HepG2 (cell line): ENCODE data around the gene BABAM2. TPM values are rescaled to one million over a fixed set of nuclear protein-coding genes. Genes with fewer than 3 reads are reported as not detected.

Experiments used
- ATAC-seq: fragments of 200-7000 bp; cut with Tn5 transposase; 3 replicates; pipeline ENCODE4 v1.9.1; 2020; ENCODE audit warnings: mild to moderate bottlenecking, moderate library complexity
- BruUV-seq: library from RNA; stranded (reverse); fragments of 400-500 nt; replicated peaks from 2 replicates; lab custom pipeline; 2021; lab: Mats Ljungman, UMichigan
- CTCF ChIA-PET: fragments of 300-600 bp; formaldehyde crosslinking; extraction: SDS; loops from one replicate; lab custom pipeline; 2021; ENCODE audit warnings: low total read pairs, inconsistent platforms, low intra/inter-chr PET ratio; lab: Yijun Ruan, JAX
- POLR2A ChIA-PET: fragments of 350-600 bp; sonication (Branson Sonifier 250); formaldehyde crosslinking; loops from one replicate; lab custom pipeline; 2020; ENCODE audit warnings: antibody characterized with exemption, inconsistent platforms; lab: Yijun Ruan, JAX
- DNase-seq: peaks from one replicate; pipeline ENCODE4 v3.0.0-alpha.2; 2015; ENCODE audit warnings: low spot score
- FAIRE-seq: peaks from 3 replicates; lab custom pipeline; 2011; peaks lifted over from hg19 to GRCh38; lab: Jason Lieb, UNC
- H2AFZ ChIP-seq: one replicate; pipeline ENCODE4 v1.6.1; 2011; ENCODE audit warnings: low read length, inconsistent platforms
- H3K27ac ChIP-seq: fragments of 300-600 bp; 3 replicates; pipeline ENCODE4 v1.8.0; 2011; ENCODE audit warnings: mixed run types, mild to moderate bottlenecking, mixed read lengths, low read length, inconsistent platforms; ENCODE audit not compliant: insufficient read depth; ENCODE audit errors: extremely low read length
- H3K27me3 ChIP-seq, 2 experiments: fragments of 200-600 bp in 1 of 2; 2 replicates in 1 of 2; 3 replicates in 1 of 2; pipeline versions ENCODE4 v1.6.0 to v1.8.0; 2011; ENCODE audit warnings: low read length in 2 of 2, mild to moderate bottlenecking in 2 of 2, moderate library complexity in 2 of 2, inconsistent platforms in 1 of 2; ENCODE audit not compliant: insufficient read depth in 2 of 2, control insufficient read depth in 1 of 2
- H3K36me3 ChIP-seq, 2 experiments: fragments of 200-600 bp in 1 of 2; replicated peaks in 1 of 2; 2 replicates in 1 of 2; 3 replicates in 1 of 2; pipeline versions ENCODE4 v1.5.1 to v1.8.0; 2011; ENCODE audit warnings: low read length in 2 of 2, inconsistent platforms in 1 of 2; ENCODE audit not compliant: insufficient read depth in 2 of 2, control insufficient read depth in 1 of 2
- H3K4me1 ChIP-seq: 2 replicates; pipeline ENCODE4 v1.5.1; 2012; ENCODE audit warnings: low read length, inconsistent platforms; ENCODE audit not compliant: insufficient read depth
- H3K4me2 ChIP-seq: 2 replicates; pipeline ENCODE4 v1.6.0; 2011; ENCODE audit warnings: low read depth, low read length, inconsistent platforms
- H3K4me3 ChIP-seq, 3 experiments: fragments of 200-600 bp in 1 of 3; sonication (generic), shearing (Covaris generic) in 1 of 3; replicated peaks in 1 of 3; 2 replicates each; pipeline ENCODE4 v1.5.1; 2011 to 2016; ENCODE audit warnings: low read length in 3 of 3, inconsistent platforms in 2 of 3, low read depth in 2 of 3, mild to moderate bottlenecking in 2 of 3, control low read depth in 1 of 3, mixed read lengths in 1 of 3; ENCODE audit not compliant: insufficient read depth in 1 of 3
- H3K79me2 ChIP-seq: one replicate; pipeline ENCODE4 v1.6.1; 2011; ENCODE audit warnings: low read length, inconsistent platforms; ENCODE audit not compliant: insufficient read depth
- H3K9ac ChIP-seq: 2 replicates; pipeline ENCODE4 v1.6.0; 2011; ENCODE audit warnings: mild to moderate bottlenecking, low read depth, low read length, inconsistent platforms; ENCODE audit not compliant: insufficient read depth
- H3K9me3 ChIP-seq: 2 replicates; pipeline ENCODE4 v1.5.1; 2012; ENCODE audit warnings: mild to moderate bottlenecking, low read length
- H4K20me1 ChIP-seq: 2 replicates; pipeline ENCODE4 v1.6.0; 2011; ENCODE audit warnings: inconsistent platforms, mild to moderate bottlenecking, low read length, moderate library complexity; ENCODE audit not compliant: insufficient read depth
- ETV6 ChIP-seq: sonication (generic); formaldehyde crosslinking; conservative IDR thresholded peaks from 2 replicates; pipeline ENCODE4 v1.4.0; 2020; ENCODE audit warnings: missing genetic modification reagents
- HNRNPLL ChIP-seq: fragments of 200-400 bp; formaldehyde crosslinking; IDR thresholded peaks from 2 replicates; pipeline ENCODE4 v1.6.1; 2017; ENCODE audit warnings: mild to moderate bottlenecking, low read depth, low read length; ENCODE audit not compliant: poor library complexity, severe bottlenecking
- JARID2 ChIP-seq: sonication (generic); formaldehyde crosslinking; IDR thresholded peaks from 2 replicates; pipeline ENCODE4 v1.8.1; 2023; ENCODE audit warnings: missing genetic modification reagents, inconsistent platforms; ENCODE audit not compliant: insufficient replicate concordance
- MTF2 ChIP-seq: sonication (generic); formaldehyde crosslinking; IDR thresholded peaks from 2 replicates; pipeline ENCODE4 v1.5.0; 2020; ENCODE audit warnings: missing genetic modification reagents, borderline replicate concordance
- RBAK ChIP-seq: sonication (generic); formaldehyde crosslinking; IDR thresholded peaks from 2 replicates; pipeline ENCODE4 v1.5.1; 2020; ENCODE audit warnings: mild to moderate bottlenecking, missing genetic modification reagents
- SP140L ChIP-seq: sonication (generic); formaldehyde crosslinking; IDR thresholded peaks from 2 replicates; pipeline ENCODE4 v1.4.0; 2020; ENCODE audit warnings: missing genetic modification reagents, borderline replicate concordance
- THAP11 ChIP-seq: IDR thresholded peaks from 2 replicates; pipeline ENCODE4 v1.6.1; 2016; ENCODE audit warnings: missing biosample characterization, missing genetic modification reagents
- TSC22D2 ChIP-seq: sonication (generic); formaldehyde crosslinking; IDR thresholded peaks from 2 replicates; pipeline ENCODE4 v1.5.1; 2020; ENCODE audit warnings: missing genetic modification reagents, mild to moderate bottlenecking, borderline replicate concordance
- ZFP90 ChIP-seq: sonication (generic); formaldehyde crosslinking; IDR thresholded peaks from 2 replicates; pipeline ENCODE4 v1.8.0; 2022; ENCODE audit warnings: missing genetic modification reagents, mild to moderate bottlenecking, inconsistent platforms, borderline replicate concordance
- ZNF224 ChIP-seq: sonication (generic); formaldehyde crosslinking; IDR thresholded peaks from 2 replicates; pipeline ENCODE4 v1.5.0; 2020; ENCODE audit warnings: mild to moderate bottlenecking, missing genetic modification reagents
- ZNF367 ChIP-seq: sonication (generic); formaldehyde crosslinking; IDR thresholded peaks from 2 replicates; pipeline ENCODE4 v1.4.0; 2020; ENCODE audit warnings: missing genetic modification reagents, borderline replicate concordance
- ZNF546 ChIP-seq: sonication (generic); formaldehyde crosslinking; conservative IDR thresholded peaks from 2 replicates; pipeline ENCODE4 v1.8.1; 2023; ENCODE audit warnings: mild to moderate bottlenecking, missing genetic modification reagents
- ZNF652 ChIP-seq: IDR thresholded peaks from 2 replicates; pipeline ENCODE4 v1.6.1; 2016; ENCODE audit warnings: low read depth, borderline replicate concordance
- WGBS: methylation state at CpG from one replicate; pipeline ENCODE4 v1.1.6; 2017; ENCODE audit warnings: low lambda C conversion rate; 5-methylcytosine and 5-hydroxymethylcytosine counted together
- in situ Hi-C: cut with HindIII; loops from 2 replicates; pipeline ENCODE4 v1.10.0; 2017; ENCODE audit warnings: low pct_unique_long_range_greater_than_20kb; ENCODE audit not compliant: extremely low pct_ligation_motif_present
- intact Hi-C: fragments of 100-400 bp; cut with micrococcal nuclease; formaldehyde crosslinking; loops from one replicate; pipeline ENCODE4 v1.10.0; 2022; ENCODE audit not compliant: unreplicated experiment
- polyA plus RNA-seq, 8 experiments: library from polyadenylated mRNA; depleted of rRNA in 3 of 8; stranded (reverse) in 7 of 8; unstranded in 1 of 8; fragments of >200 nt; fragmentation: Illumina TruSeq in 4 of 8; extraction: Trizol in 4 of 8; gene quantifications; 2 replicates each; pipeline versions ENCODE4 v1.2.1 to v1.2.3, GENCODE V29; 2011 to 2016; ENCODE audit warnings: low read depth in 4 of 8, missing spikeins in 1 of 8, mixed read lengths in 1 of 8; ENCODE audit not compliant: insufficient read depth in 1 of 8
- total RNA-seq, 5 experiments: library from RNA; depleted of rRNA; stranded (reverse); fragments of >200 nt; fragmentation: Illumina TruSeq; extraction: Trizol; gene quantifications; 2 replicates each; pipeline ENCODE4 v1.2.3, GENCODE V29; 2016; ENCODE audit warnings: low read depth in 1 of 5
- TF ChIP-seq, protein P1 (sequence below): sonication (generic); formaldehyde crosslinking; IDR thresholded peaks from 2 replicates; pipeline ENCODE4 v1.4.0; 2020; ENCODE audit warnings: missing genetic modification reagents, low read depth, mild to moderate bottlenecking, borderline replicate concordance
- TF ChIP-seq, protein P2 (sequence below): sonication (generic); formaldehyde crosslinking; IDR thresholded peaks from 2 replicates; pipeline ENCODE4 v1.8.1; 2022; ENCODE audit warnings: low read depth, mild to moderate bottlenecking, missing genetic modification reagents

The BABAM2 gene
- total and polyA plus RNA-seq, 2 of the 13 experiments (the other 11 are each of a cell fraction or from before 2014, with no cell fraction given) = 24.9 to 28.0 TPM

DNA sequence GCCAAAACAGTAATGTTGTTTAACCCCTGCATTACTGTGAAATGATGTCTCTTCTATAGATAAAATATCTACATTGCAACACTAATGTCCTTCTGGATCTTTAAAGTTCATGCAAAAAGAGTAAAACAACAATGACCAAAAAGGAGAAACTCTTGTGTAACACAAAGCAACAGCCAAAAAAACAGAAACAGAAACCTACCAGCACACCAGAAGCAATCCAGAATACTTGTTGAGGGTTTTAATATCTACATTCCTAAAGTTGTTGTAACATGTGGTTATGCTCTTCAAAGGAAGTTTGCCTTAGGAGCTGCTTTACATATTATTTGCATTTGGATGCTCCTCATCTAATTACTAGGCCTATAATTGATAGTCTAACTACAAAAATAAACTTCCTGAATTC lies 157.2 kb downstream of the BABAM2 start:
- no peaks in the 10 kb centered on the region for H3K27me3 ChIP-seq
- no peak for FAIRE-seq
- TF ChIP-seq SP140L (CRISPR knock-in tag) (no peak), ZFP90 (CRISPR knock-in tag) (no peak)
- TF ChIP-seq, all 625 proteins: peak for 0
- in situ Hi-C loops = no loop called here
- CTCF ChIA-PET = no interaction called here
- H3K9ac ChIP-seq = no peak overlapping the region
- no peaks in the 10 kb centered on the region for H3K9me3 ChIP-seq
- no peak overlapping the region for H3K27ac ChIP-seq
- POLR2A ChIA-PET = no interaction called here
- no peak overlapping the region for H3K4me2 ChIP-seq
- no peaks in the 10 kb centered on the region for H3K79me2 ChIP-seq
- no TSS peak for BruUV-seq
- intact Hi-C loops = no loop called here
- H3K4me1 ChIP-seq = no peaks in the 10 kb centered on the region
- DNase-seq = no peak
- H3K36me3 ChIP-seq = 0 out of 5 replicates have a peak, but pooled peaks cover 0 to 4% of the 10 kb centered on the region in 2 experiments
- H3K4me3 ChIP-seq = no peak overlapping the region
- H2AFZ ChIP-seq = no peak overlapping the region
- no peak for ATAC-seq
- H4K20me1 ChIP-seq = no peaks in the 10 kb centered on the region

DNA sequence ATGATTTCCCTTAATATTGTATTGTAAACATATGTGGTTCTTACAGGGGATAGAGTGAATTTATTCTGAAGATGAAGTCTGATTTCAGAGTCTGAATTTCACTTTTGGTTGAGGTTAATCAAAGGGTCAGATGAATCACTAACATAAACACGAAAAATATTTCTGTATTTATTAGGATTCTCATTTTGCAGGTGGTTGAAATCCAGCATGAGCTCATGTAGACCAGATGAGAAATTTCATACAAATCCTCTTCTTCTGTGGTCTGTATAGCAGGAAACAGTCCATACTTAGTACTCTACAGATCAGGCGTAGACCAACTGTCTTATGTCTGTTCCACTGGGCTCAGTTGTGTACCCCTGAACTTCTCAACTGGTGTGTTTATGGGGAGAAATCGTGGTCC lies 157.8 kb downstream of the BABAM2 start:
- Histone ChIP-seq H3K4me2 (no peak overlapping the region), H3K27ac (no peak overlapping the region), H2AFZ (no peak overlapping the region), H3K9ac (no peak overlapping the region), H3K9me3 (no peaks in the 10 kb centered on the region), H3K79me2 (no peaks in the 10 kb centered on the region), H4K20me1 (no peaks in the 10 kb centered on the region), H3K27me3 (no peaks in the 10 kb centered on the region), H3K36me3 (0 out of 5 replicates have a peak, but pooled peaks cover 0 to 4% of the 10 kb centered on the region in 2 experiments), H3K4me1 (no peaks in the 10 kb centered on the region), H3K4me3 (no peak overlapping the region)
- ATAC-seq = no peak
- no TSS peak for BruUV-seq
- POLR2A ChIA-PET = no interaction called here
- FAIRE-seq = no peak
- in situ Hi-C loops (no loop called here), intact Hi-C loops (no loop called here)
- no peak for DNase-seq
- CTCF ChIA-PET = no interaction called here
- WGBS = 95% methylated on average over 3 of the region's 3 CpGs
- TF ChIP-seq ZNF367 (no peak), MTF2 (CRISPR knock-in tag) (no peak), TSC22D2 (CRISPR knock-in tag) (no peak), ZNF546 (no peak), RBAK (CRISPR knock-in tag) (no peak), ZNF224 (CRISPR knock-in tag) (no peak), HNRNPLL (no peak), ZNF652 (CRISPR knock-in tag) (no peak), ETV6 (no peak), THAP11 (CRISPR knock-in tag) (no peak), JARID2 (CRISPR knock-in tag) (no peak)
- TF ChIP-seq, protein P1, sequence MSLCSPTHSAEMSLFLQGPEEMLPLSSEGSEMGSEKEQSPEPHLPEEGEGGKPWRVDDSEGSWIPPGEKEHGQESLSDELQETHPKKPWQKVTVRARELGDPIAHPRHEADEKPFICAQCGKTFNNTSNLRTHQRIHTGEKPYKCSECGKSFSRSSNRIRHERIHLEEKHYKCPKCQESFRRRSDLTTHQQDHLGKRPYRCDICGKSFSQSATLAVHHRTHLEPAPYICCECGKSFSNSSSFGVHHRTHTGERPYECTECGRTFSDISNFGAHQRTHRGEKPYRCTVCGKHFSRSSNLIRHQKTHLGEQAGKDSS (CRISPR knock-in tag) = no peak
- TF ChIP-seq, protein P2, sequence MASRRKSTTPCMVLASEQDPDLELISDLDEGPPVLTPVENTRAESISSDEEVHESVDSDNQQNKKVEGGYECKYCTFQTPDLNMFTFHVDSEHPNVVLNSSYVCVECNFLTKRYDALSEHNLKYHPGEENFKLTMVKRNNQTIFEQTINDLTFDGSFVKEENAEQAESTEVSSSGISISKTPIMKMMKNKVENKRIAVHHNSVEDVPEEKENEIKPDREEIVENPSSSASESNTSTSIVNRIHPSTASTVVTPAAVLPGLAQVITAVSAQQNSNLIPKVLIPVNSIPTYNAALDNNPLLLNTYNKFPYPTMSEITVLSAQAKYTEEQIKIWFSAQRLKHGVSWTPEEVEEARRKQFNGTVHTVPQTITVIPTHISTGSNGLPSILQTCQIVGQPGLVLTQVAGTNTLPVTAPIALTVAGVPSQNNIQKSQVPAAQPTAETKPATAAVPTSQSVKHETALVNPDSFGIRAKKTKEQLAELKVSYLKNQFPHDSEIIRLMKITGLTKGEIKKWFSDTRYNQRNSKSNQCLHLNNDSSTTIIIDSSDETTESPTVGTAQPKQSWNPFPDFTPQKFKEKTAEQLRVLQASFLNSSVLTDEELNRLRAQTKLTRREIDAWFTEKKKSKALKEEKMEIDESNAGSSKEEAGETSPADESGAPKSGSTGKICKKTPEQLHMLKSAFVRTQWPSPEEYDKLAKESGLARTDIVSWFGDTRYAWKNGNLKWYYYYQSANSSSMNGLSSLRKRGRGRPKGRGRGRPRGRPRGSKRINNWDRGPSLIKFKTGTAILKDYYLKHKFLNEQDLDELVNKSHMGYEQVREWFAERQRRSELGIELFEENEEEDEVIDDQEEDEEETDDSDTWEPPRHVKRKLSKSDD (CRISPR knock-in tag) = no peak
